NCI-H2107 treated with DMSO at 0.1 percent for 48 hours (cell line): ENCODE data around the gene SHFL.
A peak's percentile ranks its signal among the peaks of the same experiment; 100 is the strongest.

Experiments used
- DNase-seq: peaks from one replicate; lab custom pipeline; 2025; ENCODE audit not compliant: unreplicated experiment; lab: John Stamatoyannopoulos, UW

Gene SHFL

DNA sequence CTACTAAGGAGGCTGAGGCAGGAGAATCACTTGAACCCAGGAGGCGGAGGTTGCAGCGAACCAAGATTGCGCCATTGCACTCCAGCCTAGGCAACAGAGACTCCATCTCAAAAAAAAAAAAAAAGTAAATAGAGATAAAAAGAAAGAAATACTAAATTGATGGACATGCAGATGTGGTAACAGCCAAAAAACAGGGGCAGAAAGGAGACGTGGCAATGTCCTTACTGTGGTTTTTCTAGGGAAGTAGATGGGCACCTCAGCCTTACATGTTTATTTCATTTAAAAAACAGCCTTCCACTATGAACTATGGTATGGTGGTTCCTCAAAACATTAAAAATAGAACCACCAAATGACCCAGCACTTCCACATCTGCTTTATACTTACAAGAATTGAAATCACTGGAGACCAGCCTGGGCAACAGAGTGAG is 40.1 kb downstream of the SHFL start:
- no peak for DNase-seq

DNA sequence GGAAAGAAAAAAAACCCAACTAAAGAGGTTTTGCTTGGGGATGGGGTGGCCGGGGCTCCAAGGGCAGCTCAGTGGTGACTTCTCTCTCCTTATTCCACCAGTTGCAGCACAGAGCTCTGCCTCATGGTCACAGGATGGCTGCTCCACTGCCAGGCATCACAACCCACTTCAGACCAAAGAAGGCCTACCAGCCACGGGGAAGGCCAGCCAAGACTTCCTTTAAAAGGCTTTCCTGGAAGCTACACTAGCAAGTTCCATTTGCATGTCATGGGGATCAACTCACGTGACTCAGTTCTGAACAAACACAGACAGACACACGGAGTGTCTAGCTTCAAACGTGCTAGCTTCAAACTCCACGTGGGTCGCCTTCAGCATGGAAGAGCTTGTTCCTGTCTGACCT is 46.8 kb downstream of the SHFL start:
- no peak for DNase-seq

DNA sequence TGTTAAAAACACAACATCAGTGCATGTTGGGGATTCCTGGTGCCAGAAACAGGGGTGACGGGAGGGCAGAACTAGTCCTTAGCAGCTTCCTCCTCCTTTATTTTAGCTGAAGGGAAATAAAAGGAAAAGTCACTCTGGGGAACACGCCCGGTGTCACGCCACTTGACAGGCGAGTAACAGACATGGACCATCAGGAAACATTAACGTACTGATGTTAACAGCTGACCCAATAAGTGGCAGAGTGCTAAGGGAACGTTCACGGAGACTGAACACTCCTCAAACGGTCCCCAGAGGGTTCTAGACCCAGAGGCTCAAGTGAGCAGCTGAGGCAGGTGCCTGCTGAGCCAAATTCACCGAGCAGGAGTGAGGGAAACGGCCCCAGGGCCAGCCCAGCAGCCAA is 47.5 kb downstream of the SHFL start:
- DNase-seq: peak; percentile 63

DNA sequence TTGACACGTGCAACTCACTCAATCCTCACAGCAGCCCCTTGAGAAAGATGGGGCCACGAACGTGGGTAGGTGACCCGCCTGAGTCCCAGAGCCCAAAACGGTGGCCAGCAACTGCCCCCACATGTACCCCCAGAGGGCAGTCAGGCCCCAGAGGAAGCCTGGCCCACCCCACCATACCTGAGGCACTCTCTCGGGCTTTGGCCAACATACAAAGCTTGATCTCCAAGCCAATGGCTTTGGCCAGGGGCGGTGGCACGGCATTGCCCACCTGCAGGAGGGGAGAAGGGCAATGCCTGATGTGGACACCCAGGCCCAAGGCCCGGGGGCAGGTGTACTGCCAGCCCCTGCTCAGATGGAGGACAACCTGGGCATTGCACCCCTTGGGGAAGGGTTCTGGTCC is 47.9 kb downstream of the SHFL start:
- no peak for DNase-seq

DNA sequence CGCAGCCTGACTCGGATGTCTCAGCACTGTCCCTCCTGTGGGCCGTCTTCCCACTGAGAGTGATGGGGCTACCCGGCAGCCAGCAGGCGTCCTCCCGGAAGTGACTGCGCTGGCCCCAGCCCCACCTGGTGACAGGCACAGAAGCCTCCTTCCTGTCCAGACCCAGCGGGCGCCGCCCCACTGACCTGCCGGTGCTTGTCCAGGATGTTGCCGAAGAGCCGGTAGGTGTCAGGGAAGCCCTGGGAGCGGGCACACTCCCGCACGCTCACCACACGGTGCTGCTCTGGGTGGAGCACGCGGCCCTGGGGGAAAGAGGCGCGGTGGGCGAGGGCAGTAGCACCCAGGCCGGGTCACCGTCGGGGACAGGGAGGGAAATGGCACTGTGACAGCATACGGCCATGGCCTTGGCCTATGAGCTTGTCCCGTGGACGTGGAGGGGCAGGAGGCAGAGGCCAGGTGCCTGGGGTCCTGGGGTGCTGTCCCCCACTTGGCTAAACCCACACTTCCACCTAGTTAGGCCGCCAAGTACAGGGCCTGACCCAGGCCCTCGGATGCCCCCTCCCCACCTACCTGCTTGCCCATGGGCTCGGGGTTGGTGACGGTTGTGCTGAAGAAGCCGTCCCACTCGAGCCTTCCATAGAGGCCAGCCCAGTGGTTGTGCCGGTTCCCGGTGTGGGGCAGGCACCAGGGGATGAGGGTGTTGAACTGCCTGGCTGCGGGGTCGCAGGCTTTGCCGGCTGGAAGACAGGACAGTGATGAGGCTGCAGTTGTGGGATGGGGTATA is 49.6 kb downstream of the SHFL start:
- DNase-seq: no peak

DNA sequence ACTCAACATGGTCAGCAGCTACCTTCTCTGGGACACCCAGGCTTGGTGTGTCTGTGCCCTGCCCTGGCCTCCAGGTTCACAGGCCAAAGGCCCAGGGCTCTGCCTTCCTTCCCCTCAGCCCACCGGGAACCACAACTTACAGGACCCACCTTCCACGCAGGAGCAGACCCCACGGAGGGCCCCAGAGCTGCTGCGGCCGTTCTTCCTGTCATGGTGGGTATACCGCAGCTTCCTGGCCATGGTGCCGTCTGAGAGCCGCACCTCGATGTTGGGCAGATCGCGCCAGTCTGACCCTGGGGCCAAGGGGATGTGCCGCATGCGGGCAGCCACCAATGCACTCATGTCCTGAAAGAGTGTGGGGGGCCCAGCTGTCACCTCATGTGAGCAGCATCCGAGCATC is 50.8 kb downstream of the SHFL start:
- no peak for DNase-seq

DNA sequence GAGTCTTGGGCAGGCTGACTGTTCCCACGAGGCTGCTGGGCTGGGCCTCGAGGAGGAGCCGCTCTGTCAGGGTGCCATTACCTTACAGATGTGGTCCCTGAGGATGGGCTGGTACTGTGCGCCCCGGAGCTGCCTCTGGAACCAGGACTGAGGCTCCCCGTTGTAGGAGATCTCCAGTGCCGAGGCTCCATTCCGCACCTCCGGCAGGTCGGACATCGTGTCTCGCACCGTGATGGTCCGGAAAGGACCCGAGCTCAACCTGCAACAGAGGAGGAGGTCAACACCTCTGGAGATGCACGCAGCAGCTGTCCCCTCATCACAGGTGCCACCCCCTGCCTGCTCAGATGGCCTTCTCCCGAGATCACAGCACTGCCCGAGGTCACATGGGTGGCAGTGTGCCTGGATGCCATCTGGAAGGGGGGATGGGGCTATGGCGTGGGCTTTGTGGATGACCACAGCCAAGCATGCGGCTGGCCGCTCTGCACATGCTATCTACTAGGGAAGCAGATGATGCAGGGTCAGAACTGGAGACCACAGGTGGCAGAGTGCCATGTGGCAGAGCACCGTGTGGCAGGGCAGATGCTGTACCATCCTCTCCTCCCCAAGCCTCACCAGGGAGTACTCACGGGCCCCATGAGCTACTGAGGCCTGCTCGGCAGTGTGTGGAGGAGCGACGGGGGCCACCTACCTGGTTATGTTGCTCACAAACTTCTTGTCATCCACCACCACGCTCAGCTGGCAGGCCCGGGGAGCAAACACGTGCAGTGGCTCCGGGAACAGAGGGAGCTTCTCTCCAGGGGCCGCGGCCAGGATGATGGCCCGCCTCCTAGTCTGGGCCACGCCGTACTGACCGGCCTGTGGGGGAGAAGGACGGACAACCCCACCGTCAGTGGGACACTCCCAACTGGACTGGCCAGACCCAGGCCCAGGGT is 51.9 kb downstream of the SHFL start:
- no peak for DNase-seq

DNA sequence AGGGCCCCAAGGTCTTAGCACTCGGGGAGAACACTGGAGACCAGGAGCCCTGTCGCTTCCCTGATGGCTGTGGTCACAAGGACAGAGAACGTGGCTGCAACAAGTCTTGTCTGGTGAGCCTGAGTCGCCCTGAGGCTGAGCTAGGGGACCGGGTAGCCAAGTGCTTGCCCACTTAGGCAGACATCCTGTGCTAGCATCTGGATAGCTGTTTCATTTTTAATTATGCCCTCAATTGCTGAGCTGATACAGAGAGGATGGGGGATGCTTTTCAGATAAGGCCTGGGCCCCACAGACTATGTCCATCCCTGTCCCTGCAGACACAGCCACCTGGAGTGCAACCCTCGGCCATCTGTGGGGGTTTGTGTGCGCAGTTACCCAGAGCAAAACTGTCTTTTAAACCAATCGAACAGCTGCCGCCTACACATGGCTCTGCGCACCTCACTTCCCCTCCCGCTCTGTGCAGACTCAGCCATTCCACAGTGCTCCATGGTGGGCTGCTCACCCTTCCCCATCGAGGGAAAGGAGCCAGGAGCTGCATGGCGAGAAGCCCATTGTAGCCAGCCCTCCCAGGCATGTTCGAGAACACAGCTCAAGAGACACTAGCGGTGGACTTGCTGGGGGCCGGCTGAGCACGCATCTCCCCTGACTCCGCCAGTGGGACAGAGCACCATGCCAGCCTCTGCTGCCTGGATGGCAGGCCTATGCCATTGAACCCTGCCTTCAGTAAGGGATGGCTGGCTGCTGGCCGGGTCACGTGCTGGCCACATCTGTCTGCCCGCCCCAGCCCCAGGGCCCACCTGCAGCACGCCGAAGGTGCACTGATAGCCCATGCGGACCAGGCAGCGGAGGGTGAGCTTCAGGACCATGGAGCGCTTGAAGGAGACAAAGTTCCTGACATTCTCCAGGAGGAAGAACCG is 53.0 kb downstream of the SHFL start:
- no peak for DNase-seq

DNA sequence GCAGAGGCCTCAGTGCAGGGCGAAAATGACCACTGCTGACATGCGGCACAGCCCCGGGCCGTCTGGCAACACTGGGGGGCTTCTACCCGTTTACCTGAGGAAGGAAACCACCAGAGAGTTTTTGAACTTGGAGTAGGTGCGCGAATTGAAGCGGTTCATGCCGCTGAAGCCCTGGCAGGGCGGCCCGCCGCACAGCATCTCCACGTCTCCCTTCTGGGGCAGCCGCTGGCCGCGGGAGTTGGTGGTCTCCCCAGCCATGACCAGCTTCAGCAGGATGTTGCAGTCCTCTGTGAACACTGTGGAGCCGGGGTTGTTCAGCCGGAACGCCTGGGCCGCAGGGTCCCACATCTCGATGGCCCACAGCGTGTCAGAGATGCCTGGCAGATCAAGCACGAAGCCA is 53.8 kb downstream of the SHFL start:
- no peak for DNase-seq

DNA sequence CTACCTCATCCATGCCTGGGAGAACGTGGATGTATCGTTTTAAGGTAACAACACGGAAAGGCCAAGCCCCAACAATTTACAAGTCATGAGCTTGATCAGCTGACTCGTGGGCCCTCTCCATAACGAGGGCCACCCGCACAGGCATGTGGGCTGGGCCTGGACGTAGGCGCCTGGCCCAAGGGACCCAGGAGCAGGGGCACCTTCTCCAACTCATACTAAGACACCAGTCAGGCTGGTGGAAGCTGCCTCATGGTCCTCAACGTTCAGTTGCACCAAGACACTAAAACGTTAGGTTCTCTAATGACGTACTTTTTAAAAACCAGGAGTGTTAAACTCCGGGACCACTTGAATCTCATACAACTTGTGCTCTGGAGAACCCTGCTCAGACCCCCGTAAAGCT is 55.4 kb downstream of the SHFL start:
- DNase-seq: no peak

DNA sequence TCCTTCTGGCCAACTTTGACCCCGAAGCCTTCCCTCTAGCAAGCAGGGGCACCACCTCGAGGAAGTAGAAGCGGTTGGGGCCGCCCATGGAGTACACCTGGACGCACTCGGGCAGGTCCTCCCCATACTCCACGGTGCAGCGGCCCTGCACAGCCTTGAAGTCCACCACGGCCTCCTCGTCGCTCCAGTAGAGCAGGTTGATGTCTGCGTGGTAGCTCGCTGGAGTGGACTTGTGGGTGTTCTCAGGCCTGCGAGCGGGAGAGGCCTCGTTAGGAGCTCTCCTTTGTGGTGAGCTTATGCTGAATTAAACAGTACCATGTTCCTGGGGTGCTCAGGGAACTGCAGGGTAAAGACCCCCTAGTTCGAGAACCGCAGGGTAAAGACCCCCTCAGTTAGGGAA is 55.9 kb downstream of the SHFL start:
- no peak for DNase-seq
